Stimulated activated CD4-positive, alpha-beta T cell treated with anti-CD3 and anti-CD28 coated beads, Interleukin-2, amount 100 ng/mL, for 24 hours (primary cell): ENCODE results near the gene KIAA1549.
"Not testable (repeated sequence)": the region's sequence is repeated elsewhere in the genome, so short reads cannot be mapped to it uniquely, and the experiment has no call there.

Experiments
- DNase-seq, 2 donors: peaks; one replicate each; pipeline ENCODE4 v3.0.0-alpha.2; 2020

KIAA1549 gene

DNA sequence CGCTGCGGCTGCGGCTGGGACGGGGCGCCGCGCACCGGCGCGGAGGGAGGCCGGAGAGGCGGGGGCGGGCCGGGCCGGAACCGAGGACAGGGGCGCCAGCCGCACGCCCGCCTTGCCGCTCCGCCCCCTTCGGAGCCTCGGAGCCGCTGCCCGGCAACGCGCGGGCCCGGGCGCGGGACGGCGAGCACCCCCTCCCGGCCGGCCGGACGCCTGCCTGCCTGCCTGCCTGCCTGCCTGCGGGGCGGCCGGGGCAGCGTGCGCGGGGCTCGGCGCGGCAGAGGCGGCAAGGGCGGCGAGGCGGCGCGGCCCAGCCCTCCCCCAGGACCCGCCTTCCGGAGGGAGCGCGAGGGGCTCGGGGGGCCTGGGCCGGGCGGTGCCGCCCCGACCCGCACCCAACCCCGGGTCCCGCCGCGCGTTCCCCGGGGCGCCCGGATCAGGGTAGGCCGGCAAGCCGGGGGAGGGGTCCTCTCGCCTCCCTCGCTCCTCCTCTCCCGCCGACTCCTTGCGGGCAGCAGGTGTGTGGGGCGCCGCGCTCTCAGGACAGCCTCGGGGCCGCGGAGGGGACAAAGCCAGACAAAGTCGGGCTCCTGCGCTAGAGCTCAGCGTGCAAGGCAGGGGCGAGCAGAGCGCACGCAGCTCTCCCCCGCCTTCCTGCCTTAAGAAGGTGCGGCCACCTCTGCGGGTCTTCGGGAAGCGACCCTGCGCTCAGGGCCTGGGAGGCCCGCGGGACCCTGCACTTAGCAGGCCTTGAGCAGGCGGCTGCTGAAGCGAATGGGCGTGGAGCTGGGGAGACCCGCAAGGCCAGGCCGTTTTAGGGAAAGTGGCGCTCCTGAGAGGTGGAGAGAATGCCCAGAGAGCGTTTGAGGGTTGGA is at the start of gene KIAA1549:
KIAA1549 (minus strand) TSS at position 58 of the 872 bp plus-strand sequence. CDS start 120 bp downstream, outside the sequence.
- DNase-seq = peak; percentile 43 to 72

DNA sequence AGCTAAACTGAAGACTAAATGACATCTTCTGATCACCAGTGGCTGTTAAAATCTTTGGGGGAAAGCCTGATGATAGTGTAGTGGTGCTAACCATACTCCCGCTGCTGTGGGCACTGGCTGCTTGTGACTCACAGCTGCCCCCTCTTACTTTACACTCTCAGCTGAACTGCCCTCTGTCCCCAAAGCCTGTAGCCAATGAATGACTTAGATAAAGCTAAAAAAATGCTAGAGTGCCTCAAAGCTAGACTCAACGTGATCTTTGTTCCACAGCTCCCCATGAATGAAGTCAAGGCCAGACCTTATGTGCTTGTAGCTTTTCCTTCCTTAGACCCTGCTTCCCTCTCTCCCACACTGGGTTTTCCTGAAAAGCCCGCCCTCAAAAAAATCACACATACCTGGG is 48.2 kb upstream of the KIAA1549 start:
- no peak for DNase-seq

DNA sequence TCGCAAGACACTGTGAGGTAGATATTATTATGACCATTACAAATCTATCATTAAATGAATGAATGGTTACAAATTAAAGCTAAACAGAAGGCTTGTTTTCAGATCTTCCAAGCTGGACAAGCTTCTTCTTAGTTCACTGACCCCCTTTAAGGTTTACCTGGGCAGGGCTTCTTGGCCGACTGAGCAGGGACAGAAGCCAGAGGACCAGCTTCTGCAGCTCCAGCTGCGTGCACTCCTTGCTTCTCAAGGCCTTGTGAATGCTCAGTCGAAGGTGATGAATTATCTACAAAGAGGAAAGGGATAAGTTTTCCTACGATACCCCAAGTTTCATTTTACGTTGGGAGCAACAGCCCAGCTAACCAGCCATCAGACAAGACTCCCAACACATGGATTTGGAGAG is 45.4 kb upstream of the KIAA1549 start:
- DNase-seq = no peak

DNA sequence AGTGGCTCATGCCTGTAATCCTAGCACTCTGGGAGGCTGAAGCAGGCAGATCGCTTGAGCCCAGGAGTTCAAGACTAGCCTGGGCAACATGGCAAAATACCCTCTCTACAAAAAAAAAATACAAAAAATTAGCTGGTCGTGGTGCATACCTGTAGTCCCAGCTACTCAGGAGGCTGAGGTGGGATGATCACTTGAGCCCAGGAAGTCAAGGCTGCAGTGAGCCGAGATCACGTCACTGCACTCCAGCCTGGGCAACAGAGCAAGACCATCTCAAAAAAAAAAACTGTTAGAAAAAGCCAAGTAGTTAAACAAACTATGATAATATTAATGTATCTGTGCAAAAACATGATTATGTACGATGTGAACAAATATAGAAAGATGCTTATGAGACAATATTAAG is 44.7 kb upstream of the KIAA1549 start:
- DNase-seq = not testable (repeated sequence)

DNA sequence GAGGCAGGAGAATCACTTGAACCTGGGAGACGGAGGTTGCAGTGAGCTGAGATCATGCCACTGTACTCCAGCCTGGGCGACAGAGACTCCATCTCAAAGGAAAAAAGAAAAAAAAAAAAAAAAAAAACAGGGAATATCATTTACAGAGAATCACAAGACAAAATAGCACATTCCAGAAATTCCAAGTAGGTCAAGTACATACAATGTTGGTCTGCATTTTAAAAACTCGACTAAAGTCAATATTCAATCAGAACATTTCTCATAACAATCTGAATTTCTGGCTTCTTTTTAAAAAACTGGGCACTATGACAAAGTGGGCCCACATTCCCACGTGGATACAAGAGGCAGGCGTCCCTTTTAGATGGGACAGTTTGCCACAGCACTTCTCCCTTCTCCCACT is 41.9 kb upstream of the KIAA1549 start:
- DNase-seq = no peak

DNA sequence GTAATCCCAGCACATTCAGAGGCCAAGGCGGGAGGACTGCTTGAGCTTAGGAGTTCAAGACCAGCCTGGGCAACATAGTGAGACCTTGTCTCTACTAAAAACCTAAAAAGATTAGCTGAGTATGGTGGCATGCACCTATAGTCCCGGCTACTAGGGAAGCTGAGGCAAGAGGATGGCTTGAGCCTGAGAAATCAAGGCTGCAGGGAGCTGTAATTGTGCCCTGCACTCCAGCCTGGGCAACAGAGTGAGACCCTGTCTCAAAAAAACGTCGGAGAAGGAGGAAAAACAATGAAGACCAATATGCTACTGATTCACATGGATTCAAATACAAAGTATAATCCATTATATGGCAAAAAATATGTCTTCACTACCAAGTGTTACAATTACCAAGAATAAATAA is 41.1 kb upstream of the KIAA1549 start:
- DNase-seq = no peak

DNA sequence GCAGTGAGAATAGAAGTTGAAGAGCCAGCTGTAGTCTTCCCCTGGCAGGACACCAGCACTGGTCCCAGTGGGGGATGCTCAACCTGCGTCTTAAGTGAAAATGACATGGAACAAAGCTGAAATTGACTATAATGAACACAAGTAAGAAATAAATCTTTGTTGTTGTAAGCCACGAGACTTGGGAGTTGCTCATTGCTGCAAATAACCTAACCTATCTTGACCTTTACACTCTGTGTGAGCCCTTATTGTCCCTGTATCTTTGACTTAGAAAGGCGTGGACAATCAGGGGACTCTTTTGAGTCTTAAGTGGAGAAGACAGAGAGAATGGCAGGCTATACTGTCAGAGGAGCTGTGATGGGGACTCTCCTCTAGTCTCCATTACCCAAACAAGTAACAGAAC is 37.7 kb upstream of the KIAA1549 start:
- DNase-seq = no peak

DNA sequence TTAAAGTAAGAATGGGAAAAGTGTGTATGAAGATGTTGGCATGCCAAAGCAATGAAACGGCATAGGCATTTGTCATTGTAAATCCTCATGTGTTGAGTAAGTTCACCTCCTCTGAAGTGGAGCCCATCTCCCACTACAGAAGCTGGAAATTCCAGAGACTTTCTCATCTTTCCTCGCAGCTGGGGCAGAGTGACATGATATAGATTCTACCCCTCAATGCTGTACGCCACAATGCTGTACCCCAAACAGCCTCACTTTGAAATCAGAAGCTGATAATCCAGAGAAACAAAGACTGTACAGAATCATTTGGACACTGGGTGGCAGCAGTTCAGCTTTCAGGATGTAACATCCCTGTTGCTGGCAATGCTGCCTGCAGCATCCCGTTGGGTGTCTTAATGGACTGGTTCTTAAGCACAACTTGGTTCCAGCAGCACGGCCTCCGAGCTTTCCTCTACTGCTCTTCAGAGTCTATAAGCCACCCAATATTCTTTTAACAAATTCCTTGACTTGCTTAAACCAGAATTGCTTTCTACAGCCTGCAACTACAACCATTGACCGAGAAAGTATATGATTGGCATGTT is 35.8 kb upstream of the KIAA1549 start:
- peak; percentile 57 for DNase-seq

DNA sequence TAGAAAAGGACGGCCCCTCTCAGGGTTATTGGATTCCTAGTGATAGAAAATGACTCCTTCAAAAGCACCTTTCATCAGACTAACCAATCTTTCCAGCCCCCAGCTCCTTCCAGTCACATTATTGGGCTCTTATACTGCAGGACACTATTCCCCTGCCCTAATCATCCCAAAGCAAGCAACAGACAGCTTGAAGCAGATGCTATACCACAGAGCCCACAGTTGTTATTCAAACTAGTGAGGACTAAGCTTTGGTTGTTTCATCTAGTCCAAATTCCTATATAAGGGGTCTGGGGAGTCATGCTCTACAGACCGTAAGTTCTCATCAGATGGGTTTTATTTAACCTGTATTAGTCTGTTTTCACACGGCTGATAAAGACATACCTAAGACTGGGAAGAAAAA is 30.2 kb upstream of the KIAA1549 start:
- DNase-seq = no peak

DNA sequence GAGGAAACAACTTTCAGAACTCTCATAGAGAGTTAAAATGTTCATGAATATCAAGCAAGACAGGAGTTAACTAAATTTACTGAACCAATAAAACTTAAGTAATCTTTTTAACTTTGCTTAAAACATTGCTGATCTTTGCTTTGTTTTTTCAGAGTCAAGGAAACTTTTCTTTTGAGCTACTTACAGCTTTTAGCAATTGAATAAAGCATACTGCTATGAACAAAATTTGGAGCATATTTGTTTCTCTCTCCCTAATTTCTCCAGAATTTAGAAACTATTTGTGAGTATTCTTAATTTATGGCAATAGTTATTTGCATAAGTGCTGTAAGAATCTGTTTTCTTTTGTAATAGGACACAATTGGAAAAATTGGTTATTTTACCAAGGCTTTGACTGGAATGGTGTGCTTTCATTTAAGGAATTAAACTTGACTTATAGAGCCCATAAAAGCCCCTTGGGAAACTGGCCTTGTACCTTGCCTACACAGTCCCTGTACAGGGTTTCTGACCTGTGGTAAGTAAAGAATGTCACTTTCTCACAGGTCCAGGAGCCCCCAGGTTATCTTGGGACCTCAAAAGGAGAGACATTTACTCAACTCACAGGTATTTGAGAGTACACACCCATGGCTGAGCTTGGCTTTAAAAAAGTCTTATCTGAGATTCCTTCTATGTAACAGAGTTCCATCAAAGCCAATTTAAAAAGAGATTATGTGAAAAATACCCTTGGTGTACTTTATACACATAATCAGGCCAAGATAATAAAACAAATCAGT is 23.3 kb upstream of the KIAA1549 start:
- DNase-seq = no peak

DNA sequence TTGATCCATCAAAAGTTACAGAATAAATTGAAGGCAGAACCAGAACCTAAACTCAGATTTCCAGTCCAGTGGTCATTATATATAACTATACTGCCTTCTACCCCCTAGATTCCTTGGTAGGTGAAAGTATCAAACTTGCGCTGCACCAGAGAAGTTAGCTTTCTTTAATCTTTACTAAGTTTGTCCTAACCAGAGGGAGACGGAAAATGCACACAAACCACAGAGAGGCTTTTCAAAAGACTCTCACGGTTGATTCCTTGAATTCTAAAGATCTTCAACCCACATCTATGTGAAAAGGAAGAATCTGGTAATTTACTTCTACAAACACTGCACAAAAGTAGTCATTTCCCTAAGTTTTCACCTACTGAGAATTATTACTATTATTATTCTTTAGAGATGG is 18.2 kb upstream of the KIAA1549 start:
- no peak for DNase-seq

DNA sequence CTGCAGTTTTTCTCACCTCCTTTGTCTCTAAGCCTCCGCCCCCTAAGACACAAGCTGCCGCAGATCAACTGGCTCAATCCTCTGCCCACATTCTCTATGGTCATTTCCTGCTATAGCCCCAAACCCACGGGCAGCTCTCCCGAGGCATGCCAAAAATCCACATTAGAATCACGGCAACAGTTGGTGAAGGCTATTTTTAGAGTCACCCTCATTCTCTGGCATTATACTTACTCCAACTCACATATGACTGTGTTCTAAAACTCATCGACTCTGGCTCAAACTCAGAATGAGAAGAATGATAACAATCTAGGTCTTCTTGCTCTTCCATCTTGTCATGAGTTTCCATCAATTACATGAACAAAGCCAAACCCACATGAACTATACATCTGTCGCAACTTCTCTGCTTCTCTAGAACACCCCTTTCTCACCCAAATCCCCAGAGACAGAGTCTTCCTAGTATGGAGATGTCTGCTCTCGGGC is 10.9 kb upstream of the KIAA1549 start:
- no peak for DNase-seq

DNA sequence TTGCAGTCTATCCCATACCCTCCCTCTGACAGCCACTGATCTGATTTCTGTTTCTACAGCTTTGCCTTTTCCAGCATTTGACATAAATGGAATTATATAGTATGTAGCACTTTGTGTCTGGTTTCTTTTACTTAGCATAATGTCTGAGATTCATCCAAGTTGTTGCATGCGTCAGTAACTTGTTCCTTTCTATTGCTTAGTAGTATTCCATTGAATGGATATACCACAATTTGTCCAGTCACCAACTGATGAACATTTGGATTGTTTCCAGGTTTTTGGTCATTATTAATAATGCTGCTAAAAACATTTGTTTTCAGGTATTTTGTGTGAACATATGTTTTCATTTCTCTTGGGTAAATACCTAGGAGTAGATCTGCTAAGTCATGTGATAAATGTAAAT is 6.5 kb upstream of the KIAA1549 start:
- DNase-seq = no peak

DNA sequence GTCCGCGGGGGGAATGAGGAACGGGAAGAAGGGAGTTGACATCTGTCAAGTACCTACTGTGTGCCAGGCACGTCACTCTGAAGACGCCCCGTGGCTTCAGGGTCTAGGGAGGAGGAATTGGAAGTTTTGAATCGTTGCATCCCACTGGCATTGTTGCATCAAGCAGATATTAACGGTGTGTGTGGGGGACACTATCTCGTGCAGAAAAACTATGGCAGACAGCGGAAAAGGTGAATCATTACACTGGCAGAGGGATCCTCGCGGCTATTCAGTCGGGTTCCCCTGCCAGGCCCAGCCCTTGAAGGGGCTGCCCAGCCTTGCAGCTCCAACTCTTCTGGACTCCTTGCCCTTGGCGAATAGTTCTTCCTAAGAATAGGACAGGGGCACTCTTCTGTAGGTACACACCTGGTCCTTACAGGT is 1.0 kb upstream of the KIAA1549 start:
- no peak for DNase-seq

DNA sequence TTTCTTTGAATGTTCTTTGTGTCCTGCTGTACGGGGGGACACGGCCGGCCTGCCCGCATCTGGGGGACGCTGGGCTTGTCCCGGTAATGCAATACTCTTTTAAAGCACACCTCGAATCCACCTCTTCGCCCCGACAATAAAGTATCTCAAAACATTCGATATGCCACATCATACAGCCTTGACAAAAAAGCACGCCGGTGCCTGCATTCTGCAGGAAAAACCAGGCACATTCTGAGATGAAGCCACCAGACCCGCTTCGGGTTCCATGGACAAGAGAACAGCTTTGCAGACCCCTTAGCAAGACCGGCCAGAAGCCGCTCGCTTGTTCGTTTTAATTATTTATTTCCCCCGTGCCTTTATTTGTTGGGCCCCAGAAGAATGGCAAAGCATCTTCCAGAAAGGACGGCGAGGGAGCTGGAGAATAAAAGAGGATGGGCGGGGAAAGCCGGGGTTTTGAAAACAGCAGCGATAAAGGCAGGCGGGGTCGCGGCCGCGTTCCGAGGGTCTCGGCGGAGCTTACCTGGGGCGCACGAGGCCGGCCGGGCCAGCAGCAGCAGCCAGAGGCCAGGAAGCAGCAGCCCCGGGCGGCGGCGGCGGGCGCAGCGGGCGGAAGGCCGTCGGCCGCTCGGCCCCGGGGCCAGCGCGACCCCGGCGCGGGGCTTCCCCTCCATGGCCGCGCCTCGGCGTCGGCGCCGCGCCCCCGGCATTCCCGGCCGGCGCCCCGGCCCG is 462 bp downstream of the KIAA1549 start:
- peak; percentile 21 to 33 for DNase-seq

DNA sequence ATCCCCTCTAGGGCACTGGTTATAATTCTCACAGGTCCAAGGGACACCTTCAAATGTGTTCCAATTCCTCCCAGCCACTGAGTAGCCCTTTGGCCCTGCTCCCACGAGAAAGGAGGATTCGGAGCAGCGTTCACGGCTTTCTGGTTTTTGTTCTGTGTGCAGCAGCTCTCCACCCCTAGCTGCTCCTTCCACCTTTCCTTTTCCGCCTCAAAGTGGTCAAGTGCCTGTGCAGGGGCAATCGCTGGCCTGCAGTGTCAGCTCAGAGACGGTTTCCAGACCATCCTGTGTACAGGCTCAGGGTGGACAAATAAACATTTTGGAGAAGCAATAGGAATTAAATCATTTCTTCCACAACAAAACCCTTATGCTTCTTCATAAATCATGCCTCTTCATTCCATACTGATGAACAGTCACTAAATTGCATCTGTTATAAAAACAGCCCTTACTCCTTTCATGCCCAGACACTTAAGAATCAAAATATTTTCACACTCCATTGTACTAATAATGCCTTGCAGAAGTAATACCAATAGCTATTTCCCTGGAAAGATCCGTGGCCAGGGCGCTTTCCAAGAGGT is 1.1 kb downstream of the KIAA1549 start:
- no peak for DNase-seq

DNA sequence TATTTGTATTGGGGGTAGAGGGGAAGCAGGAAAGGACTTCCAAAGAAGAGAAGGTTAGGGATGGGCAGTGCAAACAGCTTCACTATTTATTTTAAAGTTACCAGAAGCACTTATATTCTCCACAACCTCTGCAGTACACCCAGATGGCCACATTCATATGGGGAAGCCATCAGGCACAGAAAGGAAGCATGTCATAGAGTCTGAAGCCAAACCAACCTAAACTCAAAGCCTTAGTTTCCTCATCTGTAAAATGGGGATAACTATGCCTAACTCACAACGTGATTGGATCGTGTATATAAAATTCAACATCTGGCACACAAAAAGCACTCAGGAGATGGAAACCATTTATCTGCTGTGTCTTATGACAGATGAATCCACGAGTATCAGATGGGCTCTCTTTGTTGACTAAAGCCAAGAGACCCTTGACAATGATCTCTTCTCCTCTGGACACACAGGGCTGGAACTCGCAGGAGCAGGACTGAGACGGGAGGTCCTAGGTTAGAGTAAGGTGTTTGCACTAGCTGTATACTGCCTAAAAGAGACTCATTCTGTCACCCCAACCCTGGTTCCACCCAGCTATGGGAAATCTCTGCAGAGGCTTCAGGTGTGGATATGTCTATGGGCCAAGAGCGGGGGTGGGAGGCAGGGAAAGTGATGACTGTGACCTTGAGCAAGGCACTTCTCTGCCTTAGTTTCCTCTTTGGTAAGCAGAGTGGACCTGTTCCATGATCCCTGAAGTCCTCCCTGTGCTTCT is 1.8 kb downstream of the KIAA1549 start:
- no peak for DNase-seq

DNA sequence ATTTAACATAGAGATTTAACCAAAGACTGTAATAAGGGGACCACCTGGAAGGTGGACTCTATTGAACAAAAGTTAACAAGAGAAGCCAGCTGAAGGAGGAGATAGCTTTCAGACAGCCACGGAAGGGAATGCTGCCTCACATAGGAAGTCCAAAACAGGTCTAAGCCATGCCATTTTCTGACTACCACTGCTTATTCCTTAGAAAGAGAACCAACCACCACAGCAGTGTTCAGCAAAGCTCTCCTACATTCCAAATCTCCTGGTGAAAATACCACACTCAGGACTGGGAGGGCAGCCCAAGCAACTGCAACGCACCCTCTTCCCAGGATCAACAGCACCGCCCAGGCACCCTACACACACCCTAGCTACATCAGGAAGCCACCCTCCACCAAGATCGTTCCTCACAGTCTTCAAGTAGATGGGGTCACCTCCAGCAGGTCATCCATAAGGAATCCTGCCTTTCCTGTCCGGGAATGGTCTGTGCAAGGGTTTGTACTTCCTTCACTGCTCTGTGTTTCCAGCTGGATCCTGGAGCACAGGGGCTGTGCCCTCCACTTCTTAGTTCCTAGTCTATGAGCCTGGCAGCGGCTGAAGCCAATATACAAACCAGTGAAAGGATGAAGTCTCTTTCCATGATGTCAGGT is 2.5 kb downstream of the KIAA1549 start:
- no peak for DNase-seq

DNA sequence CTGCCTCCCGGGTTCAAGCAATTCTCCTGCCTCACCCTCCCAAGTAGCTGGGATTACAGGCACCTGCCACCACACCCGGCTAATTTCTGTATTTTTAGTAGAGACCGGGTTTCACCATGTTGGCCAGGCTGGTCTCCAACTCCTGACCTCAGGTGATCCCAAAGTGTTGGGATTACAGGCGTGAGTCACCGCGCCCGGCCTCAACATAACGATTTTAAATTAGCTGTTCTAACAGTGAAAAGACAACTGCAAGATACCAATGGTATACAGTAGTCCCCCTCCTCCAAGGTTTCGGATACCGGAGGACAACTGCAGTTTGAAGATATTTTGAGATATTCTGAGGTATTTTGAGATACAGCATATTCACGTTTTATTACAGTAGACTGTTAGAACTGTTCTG is 5.0 kb downstream of the KIAA1549 start:
- not testable (repeated sequence) for DNase-seq

DNA sequence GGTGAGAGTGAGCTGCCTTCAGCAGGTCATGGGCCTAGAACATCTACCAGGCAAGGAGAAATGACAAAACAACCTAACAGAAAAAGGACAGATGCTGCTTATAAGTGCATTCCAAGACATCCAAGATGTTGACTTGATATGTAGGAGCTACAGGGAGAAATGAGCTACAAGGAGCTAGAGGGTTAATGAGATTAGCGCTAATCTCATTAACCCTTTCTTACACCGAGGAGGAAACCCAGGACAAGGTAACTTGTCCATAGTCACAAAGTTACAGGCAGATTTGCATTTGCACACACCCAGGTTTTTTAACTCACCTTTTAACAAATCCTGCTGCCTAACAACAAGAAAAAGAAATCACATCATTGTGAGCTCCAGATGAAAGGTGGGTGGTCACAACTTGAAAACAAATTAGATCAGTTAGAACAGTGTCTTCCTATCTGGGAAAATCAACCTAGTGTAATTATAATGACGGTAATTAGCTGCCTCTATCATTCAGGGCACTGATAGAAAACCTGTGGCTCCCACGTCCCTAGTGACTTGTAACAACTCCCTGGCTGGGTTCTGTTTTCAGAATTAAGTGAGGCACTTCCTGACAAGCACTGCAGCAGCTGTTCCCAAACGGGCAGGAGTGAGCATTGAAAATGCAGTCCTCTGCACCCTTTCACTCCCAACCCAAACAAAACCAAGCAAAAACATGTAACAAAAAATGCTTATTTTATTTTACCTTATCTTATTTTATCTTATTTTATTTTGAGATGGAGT is 5.7 kb downstream of the KIAA1549 start:
- no peak for DNase-seq
